HEK293T (cell line): ENCODE data around the gene CEP78.

Experiments used
- CTCF ChIA-PET: fragments of 350-600 bp; formaldehyde crosslinking; extraction: SDS; loops from one replicate; lab custom pipeline; 2021; ENCODE audit warnings: antibody characterized with exemption, inconsistent platforms; lab: Yijun Ruan, JAX
- POLR2A ChIA-PET: fragments of 350-600 bp; formaldehyde crosslinking; extraction: SDS; loops from one replicate; lab custom pipeline; 2020; ENCODE audit warnings: antibody characterized with exemption, inconsistent platforms; lab: Yijun Ruan, JAX
- DNase-seq: peaks from one replicate; pipeline ENCODE4 v3.0.0; 2012; ENCODE audit warnings: mixed read lengths; ENCODE audit errors: extremely low spot score
- ARNT ChIP-seq: fragments of 450-650 bp; IDR thresholded peaks from 2 replicates; pipeline ENCODE4 v1.6.1; 2017; ENCODE audit warnings: mild to moderate bottlenecking
- BHLHE40 ChIP-seq: fragments of 450-650 bp; IDR thresholded peaks from 2 replicates; pipeline ENCODE4 v1.6.1; 2016; ENCODE audit warnings: mild to moderate bottlenecking, moderate library complexity, borderline replicate concordance
- CTBP1 ChIP-seq: fragments of 450-650 bp; IDR thresholded peaks from 2 replicates; pipeline ENCODE4 v1.6.1; 2016; ENCODE audit warnings: borderline replicate concordance
- ELF4 ChIP-seq: fragments of 450-650 bp; IDR thresholded peaks from 2 replicates; pipeline ENCODE4 v1.6.1; 2017; ENCODE audit warnings: antibody characterized with exemption
- FOXA1 ChIP-seq: fragments of 450-650 bp; IDR thresholded peaks from 2 replicates; pipeline ENCODE4 v1.6.1; 2016; ENCODE audit warnings: mild to moderate bottlenecking
- FOXK2 ChIP-seq: fragments of 450-650 bp; IDR thresholded peaks from 2 replicates; pipeline ENCODE4 v1.6.1; 2016; ENCODE audit warnings: mild to moderate bottlenecking
- FOXM1 ChIP-seq: fragments of 450-650 bp; IDR thresholded peaks from 2 replicates; pipeline ENCODE4 v1.6.1; 2017; ENCODE audit warnings: mild to moderate bottlenecking, borderline replicate concordance
- HDGF ChIP-seq: fragments of 450-650 bp; IDR thresholded peaks from 2 replicates; pipeline ENCODE4 v1.6.1; 2017; ENCODE audit warnings: antibody characterized with exemption, borderline replicate concordance
- L3MBTL2 ChIP-seq: fragments of 450-650 bp; conservative IDR thresholded peaks from 2 replicates; pipeline ENCODE4 v1.6.1; 2016; ENCODE audit warnings: mild to moderate bottlenecking
- LEF1 ChIP-seq: fragments of 450-650 bp; IDR thresholded peaks from 2 replicates; pipeline ENCODE4 v1.6.1; 2017; ENCODE audit warnings: mild to moderate bottlenecking, borderline replicate concordance
- NFRKB ChIP-seq: fragments of 450-650 bp; IDR thresholded peaks from 2 replicates; pipeline ENCODE4 v1.6.1; 2016; ENCODE audit warnings: mild to moderate bottlenecking, moderate library complexity
- SP1 ChIP-seq: fragments of 450-650 bp; IDR thresholded peaks from 2 replicates; pipeline ENCODE4 v1.6.1; 2017
- SUZ12 ChIP-seq: fragments of 450-650 bp; IDR thresholded peaks from 2 replicates; pipeline ENCODE4 v1.6.1; 2016; ENCODE audit warnings: mild to moderate bottlenecking
- TARDBP ChIP-seq: fragments of 450-650 bp; IDR thresholded peaks from 2 replicates; pipeline ENCODE4 v1.6.1; 2016
- ZNF384 ChIP-seq: fragments of 450-650 bp; IDR thresholded peaks from 2 replicates; pipeline ENCODE4 v1.6.1; 2016
- TF ChIP-seq, protein P1 (sequence below): fragments of 450-650 bp; IDR thresholded peaks from 2 replicates; pipeline ENCODE4 v1.6.1; 2016

Gene CEP78

DNA sequence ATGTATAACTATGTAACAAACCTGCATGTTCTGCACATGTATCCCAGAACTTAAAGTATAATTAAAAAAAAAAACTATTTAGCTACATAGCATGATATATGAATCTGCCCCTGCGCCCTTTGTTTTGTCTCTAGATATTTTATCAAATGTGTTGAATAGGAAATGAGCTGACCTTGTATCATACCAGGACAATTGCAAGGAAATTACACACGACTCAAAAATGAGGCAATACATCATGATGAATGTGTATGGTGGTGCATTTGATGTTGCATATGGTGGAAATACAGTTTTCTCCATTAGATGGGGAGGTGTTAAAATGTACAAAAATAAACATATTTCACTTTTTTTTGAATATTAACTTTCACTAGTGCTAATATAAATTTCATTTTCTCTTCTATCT is 28.6 kb upstream of the CEP78 start:
- ChIA-PET POLR2A (no interaction called here), CTCF (no interaction called here)
- no peak for DNase-seq
- TF ChIP-seq SUZ12 (no peak), ARNT (no peak), FOXK2 (no peak), FOXM1 (no peak), ZNF384 (no peak), FOXA1 (no peak), BHLHE40 (no peak), NFRKB (no peak), TARDBP (no peak), L3MBTL2 (no peak)

DNA sequence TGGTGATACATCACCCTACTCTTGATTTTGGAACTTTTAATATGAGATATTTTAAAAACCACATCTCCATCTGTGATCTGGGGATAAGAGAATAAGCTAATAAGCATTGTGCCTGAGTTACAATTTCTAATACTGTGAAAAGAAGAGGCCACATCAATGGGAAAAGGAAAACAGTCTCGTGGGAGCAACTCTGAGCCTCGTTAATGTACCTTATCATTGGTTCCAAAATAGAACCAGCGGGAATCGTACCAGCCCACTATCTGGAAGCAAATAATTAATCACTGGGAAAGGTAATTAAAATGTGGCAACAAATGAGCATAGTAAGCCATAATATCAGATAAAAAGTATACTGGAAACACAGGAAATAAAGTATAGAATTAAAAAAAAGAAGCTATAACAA is 28.0 kb upstream of the CEP78 start:
- TF ChIP-seq SUZ12 = no peak
- POLR2A ChIA-PET = no interaction called here
- DNase-seq = no peak
- CTCF ChIA-PET = no interaction called here

DNA sequence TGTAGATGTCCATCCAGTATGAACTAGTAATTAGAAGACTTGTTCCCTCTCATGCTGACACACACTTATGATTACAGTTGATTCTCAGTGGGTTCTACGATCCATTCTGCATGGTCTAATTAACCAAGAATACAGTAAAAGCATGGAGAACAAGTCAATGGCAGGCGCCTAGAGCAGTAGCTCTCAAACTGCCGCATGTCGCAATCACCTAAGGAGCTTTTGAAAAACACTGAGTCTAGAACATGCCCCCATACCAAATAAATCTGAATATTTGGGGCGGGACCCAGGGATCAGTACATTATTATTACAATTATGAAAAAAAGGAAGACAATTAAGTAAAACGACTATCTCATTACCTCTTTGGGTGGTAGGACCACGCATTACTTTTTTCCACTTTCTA is 26.7 kb upstream of the CEP78 start:
- no peak for TF ChIP-seq SP1
- no peak for TF ChIP-seq TARDBP
- no peak for TF ChIP-seq LEF1
- TF ChIP-seq L3MBTL2 = no peak
- TF ChIP-seq, protein P1, sequence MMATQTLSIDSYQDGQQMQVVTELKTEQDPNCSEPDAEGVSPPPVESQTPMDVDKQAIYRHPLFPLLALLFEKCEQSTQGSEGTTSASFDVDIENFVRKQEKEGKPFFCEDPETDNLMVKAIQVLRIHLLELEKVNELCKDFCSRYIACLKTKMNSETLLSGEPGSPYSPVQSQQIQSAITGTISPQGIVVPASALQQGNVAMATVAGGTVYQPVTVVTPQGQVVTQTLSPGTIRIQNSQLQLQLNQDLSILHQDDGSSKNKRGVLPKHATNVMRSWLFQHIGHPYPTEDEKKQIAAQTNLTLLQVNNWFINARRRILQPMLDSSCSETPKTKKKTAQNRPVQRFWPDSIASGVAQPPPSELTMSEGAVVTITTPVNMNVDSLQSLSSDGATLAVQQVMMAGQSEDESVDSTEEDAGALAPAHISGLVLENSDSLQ = no peak
- TF ChIP-seq FOXM1 = no peak
- TF ChIP-seq HDGF = no peak
- no peak for TF ChIP-seq FOXA1
- TF ChIP-seq ARNT = no peak
- no peak for TF ChIP-seq ELF4
- no peak for TF ChIP-seq CTBP1
- no peak for TF ChIP-seq ZNF384
- CTCF ChIA-PET = no interaction called here
- no peak for DNase-seq
- POLR2A ChIA-PET = no interaction called here

DNA sequence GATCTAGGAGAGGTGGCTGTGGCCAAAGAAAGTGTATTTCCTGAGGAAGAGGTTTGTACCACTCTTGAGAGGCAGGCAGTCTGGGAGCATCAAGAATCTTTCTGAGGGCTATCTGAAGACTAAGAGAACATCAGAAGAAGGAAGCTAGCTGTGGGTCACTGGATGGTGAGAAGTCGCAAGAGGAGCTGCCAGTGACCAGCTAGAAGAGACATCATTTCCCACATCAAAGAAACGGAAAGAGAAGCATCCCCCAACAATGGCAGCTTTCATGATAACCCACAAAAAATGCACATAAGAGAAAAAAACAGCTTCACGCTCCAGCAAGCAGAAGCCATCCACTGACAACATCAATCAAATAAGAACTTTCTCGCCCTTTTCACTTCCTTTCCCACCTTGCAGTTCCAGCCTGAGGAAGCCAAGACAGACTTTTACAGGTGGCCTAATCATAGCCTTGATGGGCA is 25.0 kb upstream of the CEP78 start:
- TF ChIP-seq, protein P1 = no peak
- TF ChIP-seq SUZ12 = no peak
- no peak for TF ChIP-seq FOXK2
- no peak for TF ChIP-seq ZNF384
- no peak for TF ChIP-seq L3MBTL2
- no peak for DNase-seq
- ChIA-PET CTCF (no interaction called here), POLR2A (no interaction called here)

DNA sequence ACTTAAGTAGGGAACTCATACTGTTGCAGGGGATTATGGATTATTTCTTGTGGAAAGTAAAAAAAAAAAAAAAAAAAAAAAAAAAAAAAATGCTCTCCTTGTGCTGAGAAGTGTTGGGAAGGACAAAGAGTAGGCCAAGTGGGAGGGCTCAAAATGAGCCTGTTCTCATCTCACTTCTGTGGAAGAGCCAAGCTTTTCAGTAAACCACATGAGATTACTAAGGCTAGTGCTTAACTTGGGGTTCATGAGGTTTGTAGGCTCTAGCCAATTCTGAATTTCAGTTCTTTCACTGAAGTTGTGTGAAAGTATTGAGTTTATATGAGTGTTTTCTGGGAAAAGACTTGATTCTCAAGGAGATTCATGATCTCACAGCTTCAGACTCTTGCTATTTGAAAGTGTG is 23.0 kb upstream of the CEP78 start:
- CTCF ChIA-PET = no interaction called here
- POLR2A ChIA-PET = no interaction called here
- TF ChIP-seq, protein P1 = no peak
- no peak for TF ChIP-seq LEF1
- no peak for TF ChIP-seq L3MBTL2
- TF ChIP-seq HDGF = no peak
- no peak for TF ChIP-seq BHLHE40
- no peak for TF ChIP-seq ELF4
- TF ChIP-seq NFRKB = no peak
- TF ChIP-seq SP1 = no peak
- TF ChIP-seq FOXA1 = no peak
- TF ChIP-seq FOXM1 = no peak
- TF ChIP-seq TARDBP = no peak
- TF ChIP-seq FOXK2 = no peak
- no peak for TF ChIP-seq ZNF384
- no peak for DNase-seq

DNA sequence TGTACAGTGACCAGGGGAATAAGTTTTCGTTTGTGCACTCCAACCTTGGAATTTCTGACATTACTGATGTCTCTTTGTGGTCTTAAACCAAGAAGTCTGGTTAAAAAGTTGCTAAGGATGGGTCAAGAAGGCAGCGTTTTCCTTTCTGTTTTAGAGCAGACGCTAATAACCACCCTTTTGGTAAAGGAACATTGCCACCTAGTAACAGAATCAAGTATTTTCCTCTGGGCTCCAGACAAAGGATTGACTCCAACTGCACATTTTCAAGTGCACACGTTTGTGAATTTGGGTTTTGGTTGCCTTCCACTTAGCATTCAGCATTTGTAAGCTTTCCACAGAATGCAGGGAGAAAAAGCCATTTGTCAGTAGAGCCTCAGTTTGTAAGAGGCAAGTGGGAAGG is 22.2 kb upstream of the CEP78 start:
- peak; percentile 24 for DNase-seq
- CTCF ChIA-PET = no interaction called here
- POLR2A ChIA-PET = no interaction called here
- TF ChIP-seq CTBP1 (no peak), SP1 (no peak), ARNT (no peak), SUZ12 (no peak), TARDBP (no peak), L3MBTL2 (no peak), LEF1 (no peak), BHLHE40 (no peak), FOXA1 (no peak)

DNA sequence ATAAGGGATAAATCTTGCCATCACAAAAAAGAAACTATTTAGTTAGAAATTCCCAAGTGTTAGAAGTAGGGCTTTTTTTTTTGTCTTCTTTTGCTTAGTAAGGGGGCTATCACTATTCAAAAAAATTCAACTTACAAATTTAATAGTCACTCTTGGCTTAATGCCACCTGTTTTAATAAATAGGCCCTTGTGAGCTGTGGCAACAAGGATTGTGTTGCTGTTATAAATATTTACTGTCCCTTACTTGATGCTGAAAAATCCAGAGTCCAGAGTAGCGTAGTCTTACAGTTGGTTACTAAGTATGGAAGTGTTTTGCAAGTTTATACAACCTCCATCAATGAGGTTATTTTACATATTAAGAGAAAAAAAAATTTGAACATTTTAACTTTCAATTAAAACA is 21.4 kb upstream of the CEP78 start:
- DNase-seq = no peak
- TF ChIP-seq HDGF = no peak
- TF ChIP-seq, protein P1 = no peak
- no peak for TF ChIP-seq SUZ12
- no peak for TF ChIP-seq SP1
- ChIA-PET POLR2A (interaction anchor here (0.8 kb wide), 1 partner anchor 82 kb away, joined by 3 read pairs; the partner anchor contains the start of gene PSAT1), CTCF (no interaction called here)
